Duodenal mucosa (tissue), 2 donors: Measurements from ENCODE around the gene DDIT4.

Experiments used
- H3K27ac ChIP-seq: one replicate; pipeline ENCODE4 v1.7.0; 2013; ENCODE audit warnings: low read depth, low read length
- H3K27me3 ChIP-seq, 2 donors: one replicate each; pipeline ENCODE4 v1.7.0; 2013; ENCODE audit warnings: low read length in 2 of 2, control low read depth in 1 of 2; ENCODE audit not compliant: insufficient read depth in 2 of 2, control insufficient read depth in 1 of 2
- H3K36me3 ChIP-seq, 2 donors: one replicate each; pipeline ENCODE4 v1.7.0; 2013; ENCODE audit warnings: low read length in 2 of 2, control low read depth in 1 of 2; ENCODE audit not compliant: insufficient read depth in 2 of 2, control insufficient read depth in 1 of 2
- H3K4me1 ChIP-seq, 2 donors: one replicate each; pipeline ENCODE4 v1.7.0; 2013; ENCODE audit warnings: low read length in 2 of 2, control low read depth in 1 of 2; ENCODE audit not compliant: insufficient read depth in 2 of 2, control insufficient read depth in 1 of 2
- H3K4me3 ChIP-seq, 2 donors: one replicate each; pipeline ENCODE4 v1.7.0; 2013; ENCODE audit warnings: low read length in 2 of 2, low read depth in 1 of 2
- H3K9ac ChIP-seq, 2 donors: one replicate each; pipeline ENCODE4 v1.7.0; 2013; ENCODE audit warnings: low read length in 2 of 2, low read depth in 1 of 2
- H3K9me3 ChIP-seq, 2 donors: one replicate each; pipeline ENCODE4 v1.7.0; 2013; ENCODE audit warnings: low read length in 2 of 2, control low read depth in 1 of 2; ENCODE audit not compliant: control insufficient read depth in 1 of 2

Gene DDIT4

GRCh38 chr10:72323771-72324191 lies 50.1 kb downstream of the DDIT4 start:
- Histone ChIP-seq H3K4me3 (no peak overlapping the region), H3K9ac (no peak overlapping the region), H3K27ac (no peak overlapping the region), H3K4me1 (peaks cover 40 to 49% of the 10 kb centered on the region in 2 donors), H3K9me3 (no peaks in the 10 kb centered on the region), H3K27me3 (no peaks in the 10 kb centered on the region), H3K36me3 (no peaks in the 10 kb centered on the region)
